A549 (cell line): ENCODE data around the gene COL5A2.

Experiments used
- EP300 ChIP-seq, 2 experiments: fragments of >200 bp; sonication (Bioruptor Twin); formaldehyde crosslinking; IDR thresholded peaks; 2 replicates in 1 of 2; 3 replicates in 1 of 2; pipeline ENCODE4 v1.6.1; 2016 to 2017
- NFE2L2 ChIP-seq: fragments of 150-350 bp; conservative IDR thresholded peaks from 2 replicates; pipeline ENCODE4 v1.6.1; 2014; ENCODE audit warnings: low read length
- PHF8 ChIP-seq: fragments of 200-600 bp; sonication (generic); IDR thresholded peaks from 2 replicates; pipeline ENCODE4 v1.6.1; 2016; ENCODE audit warnings: low read depth, mild to moderate bottlenecking, antibody characterized with exemption, moderate library complexity, borderline replicate concordance
- ZFP36 ChIP-seq: fragments of 450-650 bp; IDR thresholded peaks from 2 replicates; pipeline ENCODE4 v1.6.1; 2014; ENCODE audit warnings: borderline replicate concordance; ENCODE audit not compliant: partially characterized antibody
- TF ChIP-seq, protein P1 (sequence below): fragments of >200 bp; sonication (Bioruptor Twin); formaldehyde crosslinking; IDR thresholded peaks from 3 replicates; pipeline ENCODE4 v1.5.1; 2016
- TF ChIP-seq, protein P2 (sequence below): fragments of 200-600 bp; sonication (generic); IDR thresholded peaks from 2 replicates; pipeline ENCODE4 v1.6.1; 2016; ENCODE audit warnings: antibody characterized with exemption, mild to moderate bottlenecking, moderate library complexity

GRCh38 chr2:189111063-189111715 is 68.4 kb downstream of the COL5A2 start:
- TF ChIP-seq, protein P1, sequence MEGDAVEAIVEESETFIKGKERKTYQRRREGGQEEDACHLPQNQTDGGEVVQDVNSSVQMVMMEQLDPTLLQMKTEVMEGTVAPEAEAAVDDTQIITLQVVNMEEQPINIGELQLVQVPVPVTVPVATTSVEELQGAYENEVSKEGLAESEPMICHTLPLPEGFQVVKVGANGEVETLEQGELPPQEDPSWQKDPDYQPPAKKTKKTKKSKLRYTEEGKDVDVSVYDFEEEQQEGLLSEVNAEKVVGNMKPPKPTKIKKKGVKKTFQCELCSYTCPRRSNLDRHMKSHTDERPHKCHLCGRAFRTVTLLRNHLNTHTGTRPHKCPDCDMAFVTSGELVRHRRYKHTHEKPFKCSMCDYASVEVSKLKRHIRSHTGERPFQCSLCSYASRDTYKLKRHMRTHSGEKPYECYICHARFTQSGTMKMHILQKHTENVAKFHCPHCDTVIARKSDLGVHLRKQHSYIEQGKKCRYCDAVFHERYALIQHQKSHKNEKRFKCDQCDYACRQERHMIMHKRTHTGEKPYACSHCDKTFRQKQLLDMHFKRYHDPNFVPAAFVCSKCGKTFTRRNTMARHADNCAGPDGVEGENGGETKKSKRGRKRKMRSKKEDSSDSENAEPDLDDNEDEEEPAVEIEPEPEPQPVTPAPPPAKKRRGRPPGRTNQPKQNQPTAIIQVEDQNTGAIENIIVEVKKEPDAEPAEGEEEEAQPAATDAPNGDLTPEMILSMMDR = no peak
- TF ChIP-seq NFE2L2 = no peak
- TF ChIP-seq EP300 (IDR thresholded peaks at IDR 0.05) = no peak
- no peak for TF ChIP-seq ZFP36
- no peak for TF ChIP-seq PHF8
- TF ChIP-seq, protein P2, sequence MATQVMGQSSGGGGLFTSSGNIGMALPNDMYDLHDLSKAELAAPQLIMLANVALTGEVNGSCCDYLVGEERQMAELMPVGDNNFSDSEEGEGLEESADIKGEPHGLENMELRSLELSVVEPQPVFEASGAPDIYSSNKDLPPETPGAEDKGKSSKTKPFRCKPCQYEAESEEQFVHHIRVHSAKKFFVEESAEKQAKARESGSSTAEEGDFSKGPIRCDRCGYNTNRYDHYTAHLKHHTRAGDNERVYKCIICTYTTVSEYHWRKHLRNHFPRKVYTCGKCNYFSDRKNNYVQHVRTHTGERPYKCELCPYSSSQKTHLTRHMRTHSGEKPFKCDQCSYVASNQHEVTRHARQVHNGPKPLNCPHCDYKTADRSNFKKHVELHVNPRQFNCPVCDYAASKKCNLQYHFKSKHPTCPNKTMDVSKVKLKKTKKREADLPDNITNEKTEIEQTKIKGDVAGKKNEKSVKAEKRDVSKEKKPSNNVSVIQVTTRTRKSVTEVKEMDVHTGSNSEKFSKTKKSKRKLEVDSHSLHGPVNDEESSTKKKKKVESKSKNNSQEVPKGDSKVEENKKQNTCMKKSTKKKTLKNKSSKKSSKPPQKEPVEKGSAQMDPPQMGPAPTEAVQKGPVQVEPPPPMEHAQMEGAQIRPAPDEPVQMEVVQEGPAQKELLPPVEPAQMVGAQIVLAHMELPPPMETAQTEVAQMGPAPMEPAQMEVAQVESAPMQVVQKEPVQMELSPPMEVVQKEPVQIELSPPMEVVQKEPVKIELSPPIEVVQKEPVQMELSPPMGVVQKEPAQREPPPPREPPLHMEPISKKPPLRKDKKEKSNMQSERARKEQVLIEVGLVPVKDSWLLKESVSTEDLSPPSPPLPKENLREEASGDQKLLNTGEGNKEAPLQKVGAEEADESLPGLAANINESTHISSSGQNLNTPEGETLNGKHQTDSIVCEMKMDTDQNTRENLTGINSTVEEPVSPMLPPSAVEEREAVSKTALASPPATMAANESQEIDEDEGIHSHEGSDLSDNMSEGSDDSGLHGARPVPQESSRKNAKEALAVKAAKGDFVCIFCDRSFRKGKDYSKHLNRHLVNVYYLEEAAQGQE = no peak
